NCI-H446 treated with DMSO at 0.1 percent for 48 hours (cell line): Measurements from ENCODE around the gene RAPGEF4.
A peak's percentile ranks its signal among the peaks of the same experiment; 100 is the strongest.

ENCODE experiments used
- DNase-seq: peaks from one replicate; lab custom pipeline; 2025; lab: John Stamatoyannopoulos, UW

Gene RAPGEF4

GRCh38 chr2:172735582-172736423 is at the start of gene RAPGEF4:
Gene RAPGEF4 (plus strand): TSS chr2:172735845. CDS start chr2:172735984, 139 bp downstream.
- DNase-seq, result no peak

- peak; percentile 92 for DNase-seq
Measured at GRCh38 chr2:172693037-172693436, 42.6 kb upstream of the RAPGEF4 start.

GRCh38 chr2:172693529-172694455 is 41.9 kb upstream of the RAPGEF4 start:
- no peak for DNase-seq

GRCh38 chr2:172697296-172697695 is 38.3 kb upstream of the RAPGEF4 start:
- DNase-seq, result no peak

- peak; percentile 74 for DNase-seq
Measured at GRCh38 chr2:172698041-172698863, 37.4 kb upstream of the RAPGEF4 start.

- peak; percentile 22 for DNase-seq
Measured at GRCh38 chr2:172701250-172701649, 34.4 kb upstream of the RAPGEF4 start.

GRCh38 chr2:172702451-172702850 is 33.2 kb upstream of the RAPGEF4 start:
- DNase-seq, result peak; percentile 92

- no peak for DNase-seq
Measured at GRCh38 chr2:172704072-172704936, 31.3 kb upstream of the RAPGEF4 start.

GRCh38 chr2:172705352-172705751 is 30.3 kb upstream of the RAPGEF4 start:
- no peak for DNase-seq

- DNase-seq, result no peak
Measured at GRCh38 chr2:172708247-172708646, 27.4 kb upstream of the RAPGEF4 start.

- peak; percentile 59 for DNase-seq
Measured at GRCh38 chr2:172709566-172710291, 25.9 kb upstream of the RAPGEF4 start.

- DNase-seq, result peak; percentile 51
Measured at GRCh38 chr2:172710584-172711047, 25.0 kb upstream of the RAPGEF4 start.

GRCh38 chr2:172711110-172711509 is 24.5 kb upstream of the RAPGEF4 start:
- no peak for DNase-seq

- no peak for DNase-seq
Measured at GRCh38 chr2:172712251-172712650, 23.4 kb upstream of the RAPGEF4 start.

GRCh38 chr2:172713365-172713875 is 22.2 kb upstream of the RAPGEF4 start:
- DNase-seq, result no peak

- DNase-seq, result peak; percentile 35
Measured at GRCh38 chr2:172722481-172722880, 13.2 kb upstream of the RAPGEF4 start.

GRCh38 chr2:172723286-172723685 is 12.4 kb upstream of the RAPGEF4 start:
- DNase-seq, result no peak

- no peak for DNase-seq
Measured at GRCh38 chr2:172724724-172725123, 10.9 kb upstream of the RAPGEF4 start.

GRCh38 chr2:172725284-172725683 is 10.4 kb upstream of the RAPGEF4 start:
- no peak for DNase-seq

- DNase-seq, result no peak
Measured at GRCh38 chr2:172725746-172726145, 9.9 kb upstream of the RAPGEF4 start.
